ENCODE data around the gene RIPOR3.

DNA sequence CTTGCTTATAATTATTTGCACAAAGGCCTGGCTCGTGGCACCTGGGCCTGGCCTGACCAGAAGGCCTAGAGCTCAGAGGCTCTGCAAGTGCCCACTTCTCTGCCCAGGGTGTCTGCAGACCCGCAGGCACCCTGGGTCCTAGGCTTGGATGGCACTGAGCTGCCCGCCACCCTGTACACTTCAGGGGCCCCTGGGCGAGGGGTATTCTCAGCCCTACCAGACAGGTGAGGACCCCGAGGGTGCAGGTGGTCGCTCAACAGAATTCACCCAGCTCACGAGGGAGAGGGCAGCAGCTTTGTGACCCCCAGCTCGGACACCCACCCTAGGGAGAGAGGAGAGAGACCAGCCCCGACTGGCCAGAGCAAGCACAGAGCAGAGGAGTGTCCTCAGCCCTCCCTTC lies 83.9 kb downstream of the RIPOR3 start:
- TF ChIP-seq, protein P1, sequence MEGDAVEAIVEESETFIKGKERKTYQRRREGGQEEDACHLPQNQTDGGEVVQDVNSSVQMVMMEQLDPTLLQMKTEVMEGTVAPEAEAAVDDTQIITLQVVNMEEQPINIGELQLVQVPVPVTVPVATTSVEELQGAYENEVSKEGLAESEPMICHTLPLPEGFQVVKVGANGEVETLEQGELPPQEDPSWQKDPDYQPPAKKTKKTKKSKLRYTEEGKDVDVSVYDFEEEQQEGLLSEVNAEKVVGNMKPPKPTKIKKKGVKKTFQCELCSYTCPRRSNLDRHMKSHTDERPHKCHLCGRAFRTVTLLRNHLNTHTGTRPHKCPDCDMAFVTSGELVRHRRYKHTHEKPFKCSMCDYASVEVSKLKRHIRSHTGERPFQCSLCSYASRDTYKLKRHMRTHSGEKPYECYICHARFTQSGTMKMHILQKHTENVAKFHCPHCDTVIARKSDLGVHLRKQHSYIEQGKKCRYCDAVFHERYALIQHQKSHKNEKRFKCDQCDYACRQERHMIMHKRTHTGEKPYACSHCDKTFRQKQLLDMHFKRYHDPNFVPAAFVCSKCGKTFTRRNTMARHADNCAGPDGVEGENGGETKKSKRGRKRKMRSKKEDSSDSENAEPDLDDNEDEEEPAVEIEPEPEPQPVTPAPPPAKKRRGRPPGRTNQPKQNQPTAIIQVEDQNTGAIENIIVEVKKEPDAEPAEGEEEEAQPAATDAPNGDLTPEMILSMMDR (conservative IDR thresholded peaks at IDR 0.05; ENCODE audit: low read length), result no peak
- TF ChIP-seq EZH2phosphoT487 (IDR thresholded peaks at IDR 0.05; ENCODE audit: borderline replicate concordance, low read depth, low read length), result no peak

Measured in OCI-LY7 (cell line).